Keratinocyte (primary cell): ENCODE measurements around the gene CELF2.

ENCODE experiments used
- CTCF ChIP-seq, 3 experiments: IDR thresholded peaks in 1 of 3; conservative IDR thresholded peaks in 1 of 3; optimal IDR thresholded peaks in 1 of 3; 2 replicates in 2 of 3; 3 replicates in 1 of 3; pipeline versions ENCODE3 to v1.5.1; 2011; ENCODE audit warnings: low read length in 3 of 3, mild to moderate bottlenecking in 3 of 3, moderate library complexity in 2 of 3, control low read depth in 1 of 3, inconsistent platforms in 1 of 3; ENCODE audit not compliant: insufficient read depth in 2 of 3; ENCODE audit errors: extremely low read depth in 1 of 3
- EZH2 ChIP-seq: IDR thresholded peaks from one replicate; pipeline ENCODE4 v1.6.1; 2012; ENCODE audit warnings: inconsistent platforms, mild to moderate bottlenecking, low read length, moderate library complexity

DNA sequence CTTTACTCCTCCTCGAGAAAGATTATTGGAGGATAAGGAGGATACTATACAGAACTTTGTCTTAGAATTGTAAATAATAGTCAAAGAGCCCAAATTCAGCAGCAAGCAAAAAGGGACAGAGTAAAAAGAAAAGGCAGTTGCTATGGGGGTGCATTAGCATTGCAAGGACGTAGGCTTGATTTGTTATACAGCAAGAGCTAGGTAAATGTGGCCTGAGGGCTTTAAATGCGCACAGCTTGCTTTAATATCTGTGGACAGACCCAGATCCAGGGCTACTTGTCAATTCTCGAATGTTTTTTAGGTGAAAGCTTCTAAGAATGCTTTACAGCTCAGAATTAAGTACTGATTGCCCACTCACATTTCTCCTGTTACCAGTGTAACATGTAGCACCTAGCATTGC is 58.5 kb downstream of the CELF2 start:
- TF ChIP-seq CTCF (optimal IDR thresholded peaks at IDR 0.05 in 1 of 3, IDR thresholded peaks at IDR 0.05 in 1 of 3, conservative IDR thresholded peaks at IDR 0.05 in 1 of 3; ENCODE audit: extremely low read depth in 1 of 3, insufficient read depth in 2 of 3, low read length in 3 of 3) (no peak), EZH2 (no peak)
